Upper lobe of right lung (tissue), 1 donor: Measurements from ENCODE around the gene NAV3. TPM values are rescaled to one million over a fixed set of nuclear protein-coding genes. Genes with fewer than 3 reads are reported as not detected.

ENCODE experiments used
- ATAC-seq: fragments of 200-7000 bp; cut with Tn5 transposase; one replicate; pipeline ENCODE4 v1.9.1; 2020; ENCODE audit warnings: mild to moderate bottlenecking, moderate library complexity
- DNase-seq: peaks from one replicate; pipeline ENCODE4 v3.0.0-alpha.2; 2020
- H3K27ac ChIP-seq: fragments of 200-600 bp; one replicate; pipeline ENCODE4 v1.8.0; 2022
- H3K27me3 ChIP-seq: fragments of 200-600 bp; one replicate; pipeline ENCODE4 v1.8.0; 2022; ENCODE audit warnings: mild to moderate bottlenecking
- H3K36me3 ChIP-seq: fragments of 200-600 bp; one replicate; pipeline ENCODE4 v1.8.0; 2022
- H3K4me1 ChIP-seq: fragments of 200-600 bp; one replicate; pipeline ENCODE4 v1.8.0; 2022
- H3K4me3 ChIP-seq: fragments of 200-600 bp; one replicate; pipeline ENCODE4 v1.8.0; 2022; ENCODE audit warnings: mild to moderate bottlenecking
- H3K9me3 ChIP-seq: fragments of 200-600 bp; one replicate; pipeline ENCODE4 v1.8.0; 2022
- CTCF ChIP-seq: fragments of 200-600 bp; IDR thresholded peaks from one replicate; pipeline ENCODE4 v1.8.0; 2022; ENCODE audit warnings: antibody characterized with exemption
- intact Hi-C: fragments of 100-400 bp; cut with DNase I; formaldehyde crosslinking; loops from one replicate; pipeline ENCODE4 v1.11.0; 2022
- total RNA-seq: library from RNA; stranded (reverse); fragmentation: NEBNext Ultra II Directional; extraction: Animal tissue kit (Norgen Biotek cat#: 25700); gene quantifications from one replicate; pipeline ENCODE4 v1.2.1, GENCODE V29; 2021
- donor health status: DM: no; HTN: yes; CAD: no; lungs with severe emphysema.

NAV3 gene
- total RNA-seq, 1 donor from 2014 or later: 17.8 TPM

GRCh38 chr12:77855548-77855947, 24.9 kb downstream of the NAV3 start:
- Histone ChIP-seq H3K27me3 (no peaks in the 10 kb centered on the region), H3K9me3 (no peaks in the 10 kb centered on the region), H3K27ac (no peak overlapping the region), H3K4me1 (no peaks in the 10 kb centered on the region), H3K4me3 (no peak overlapping the region), H3K36me3 (no peaks in the 10 kb centered on the region)
- intact Hi-C loops: no loop called here
- ATAC-seq (no peak), DNase-seq (no peak)
- no peak for TF ChIP-seq CTCF

GRCh38 chr12:77861317-77861716, 30.6 kb downstream of the NAV3 start:
- intact Hi-C loops: no loop called here
- Histone ChIP-seq H3K27me3 (no peaks in the 10 kb centered on the region), H3K36me3 (no peaks in the 10 kb centered on the region), H3K4me3 (no peak overlapping the region), H3K27ac (no peak overlapping the region), H3K4me1 (peaks cover 4% of the 10 kb centered on the region), H3K9me3 (no peaks in the 10 kb centered on the region)
- ATAC-seq: no peak
- no peak for DNase-seq
- no peak for TF ChIP-seq CTCF

GRCh38 chr12:77865178-77865577, 34.5 kb downstream of the NAV3 start:
- intact Hi-C loops: no loop called here
- H3K4me3 ChIP-seq: no peak overlapping the region
- DNase-seq: no peak

GRCh38 chr12:77878901-77879300, 48.2 kb downstream of the NAV3 start:
- Histone ChIP-seq H3K4me1 (no peaks in the 10 kb centered on the region), H3K27ac (no peak overlapping the region), H3K4me3 (no peak overlapping the region), H3K36me3 (no peaks in the 10 kb centered on the region), H3K9me3 (no peaks in the 10 kb centered on the region), H3K27me3 (no peaks in the 10 kb centered on the region)
- intact Hi-C loops: no loop called here
- DNase-seq (no peak), ATAC-seq (no peak)
- TF ChIP-seq CTCF: no peak

More at GRCh38 chr12:77865178-77865577, 34.5 kb downstream of the NAV3 start:
- Histone ChIP-seq H3K9me3 (no peaks in the 10 kb centered on the region), H3K4me1 (peaks cover 4% of the 10 kb centered on the region), H3K27me3 (no peaks in the 10 kb centered on the region), H3K27ac (no peak overlapping the region), H3K36me3 (no peaks in the 10 kb centered on the region)
- no peak for TF ChIP-seq CTCF
- ATAC-seq: no peak

- Histone ChIP-seq H3K9me3 (no peaks in the 10 kb centered on the region), H3K4me1 (no peaks in the 10 kb centered on the region), H3K4me3 (no peak overlapping the region), H3K27ac (no peak overlapping the region), H3K36me3 (no peaks in the 10 kb centered on the region), H3K27me3 (no peaks in the 10 kb centered on the region)
- DNase-seq (no peak), ATAC-seq (no peak)
- intact Hi-C loops: no loop called here
- TF ChIP-seq CTCF: no peak
These were observed 52.0 kb downstream of the NAV3 start for GRCh38 chr12:77882709-77883108.

GRCh38 chr12:77888611-77889010, 57.9 kb downstream of the NAV3 start:
- intact Hi-C loops: no loop called here
- Histone ChIP-seq H3K9me3 (no peaks in the 10 kb centered on the region), H3K27ac (no peak overlapping the region), H3K27me3 (no peaks in the 10 kb centered on the region), H3K36me3 (no peaks in the 10 kb centered on the region), H3K4me3 (no peak overlapping the region), H3K4me1 (no peaks in the 10 kb centered on the region)
- ATAC-seq (no peak), DNase-seq (no peak)
- TF ChIP-seq CTCF: no peak
